ENCODE results near the gene SIN3B.
A peak's percentile ranks its signal among the peaks of the same experiment; 100 is the strongest.
"Not testable (repeated sequence)": the region's sequence is repeated elsewhere in the genome, so short reads cannot be mapped to it uniquely, and the experiment has no call there.

The SIN3B gene, protein sequence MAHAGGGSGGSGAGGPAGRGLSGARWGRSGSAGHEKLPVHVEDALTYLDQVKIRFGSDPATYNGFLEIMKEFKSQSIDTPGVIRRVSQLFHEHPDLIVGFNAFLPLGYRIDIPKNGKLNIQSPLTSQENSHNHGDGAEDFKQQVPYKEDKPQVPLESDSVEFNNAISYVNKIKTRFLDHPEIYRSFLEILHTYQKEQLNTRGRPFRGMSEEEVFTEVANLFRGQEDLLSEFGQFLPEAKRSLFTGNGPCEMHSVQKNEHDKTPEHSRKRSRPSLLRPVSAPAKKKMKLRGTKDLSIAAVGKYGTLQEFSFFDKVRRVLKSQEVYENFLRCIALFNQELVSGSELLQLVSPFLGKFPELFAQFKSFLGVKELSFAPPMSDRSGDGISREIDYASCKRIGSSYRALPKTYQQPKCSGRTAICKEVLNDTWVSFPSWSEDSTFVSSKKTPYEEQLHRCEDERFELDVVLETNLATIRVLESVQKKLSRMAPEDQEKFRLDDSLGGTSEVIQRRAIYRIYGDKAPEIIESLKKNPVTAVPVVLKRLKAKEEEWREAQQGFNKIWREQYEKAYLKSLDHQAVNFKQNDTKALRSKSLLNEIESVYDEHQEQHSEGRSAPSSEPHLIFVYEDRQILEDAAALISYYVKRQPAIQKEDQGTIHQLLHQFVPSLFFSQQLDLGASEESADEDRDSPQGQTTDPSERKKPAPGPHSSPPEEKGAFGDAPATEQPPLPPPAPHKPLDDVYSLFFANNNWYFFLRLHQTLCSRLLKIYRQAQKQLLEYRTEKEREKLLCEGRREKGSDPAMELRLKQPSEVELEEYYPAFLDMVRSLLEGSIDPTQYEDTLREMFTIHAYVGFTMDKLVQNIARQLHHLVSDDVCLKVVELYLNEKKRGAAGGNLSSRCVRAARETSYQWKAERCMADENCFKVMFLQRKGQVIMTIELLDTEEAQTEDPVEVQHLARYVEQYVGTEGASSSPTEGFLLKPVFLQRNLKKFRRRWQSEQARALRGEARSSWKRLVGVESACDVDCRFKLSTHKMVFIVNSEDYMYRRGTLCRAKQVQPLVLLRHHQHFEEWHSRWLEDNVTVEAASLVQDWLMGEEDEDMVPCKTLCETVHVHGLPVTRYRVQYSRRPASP

DNA sequence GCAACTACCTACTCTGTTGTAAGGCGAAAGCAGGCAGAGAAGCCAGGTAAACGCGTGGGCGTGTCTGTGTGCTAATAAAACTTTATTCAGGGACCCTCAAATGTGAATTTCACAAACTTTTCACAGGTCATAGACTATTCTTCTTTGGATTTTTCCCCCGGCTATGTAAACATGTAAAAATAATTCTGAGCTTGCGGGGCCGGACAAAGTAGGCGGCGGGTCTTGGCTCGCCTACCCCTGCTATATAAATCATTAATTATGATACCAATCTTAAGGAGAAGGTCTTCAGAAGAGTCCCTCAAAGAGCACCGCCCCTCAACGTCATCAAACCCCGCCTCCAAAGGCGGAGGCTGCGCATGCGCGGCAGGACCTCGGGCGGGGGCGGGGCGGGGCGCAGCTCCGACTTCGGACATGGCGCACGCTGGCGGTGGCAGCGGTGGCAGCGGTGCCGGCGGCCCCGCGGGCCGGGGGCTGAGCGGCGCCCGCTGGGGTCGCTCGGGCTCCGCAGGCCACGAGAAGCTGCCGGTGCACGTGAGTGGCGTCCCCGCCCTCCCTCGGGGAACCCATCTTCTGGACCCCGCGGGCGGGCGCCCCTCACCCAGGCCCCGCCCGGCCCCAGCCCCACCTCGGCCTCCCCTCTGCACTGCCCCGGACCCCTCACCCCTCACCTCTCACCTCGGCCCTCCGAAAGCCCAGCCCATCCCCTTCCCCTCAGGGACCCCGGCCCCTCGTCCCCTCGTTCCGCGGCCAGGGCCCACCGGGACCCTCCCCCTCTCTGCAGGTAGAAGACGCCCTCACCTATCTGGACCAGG lies at the start of gene SIN3B:
Gene SIN3B (plus strand): TSS at position 389 of the 812 bp plus-strand sequence. CDS start 23 bp downstream, at position 412.
- peak; percentile 94 for DNase-seq

DNA sequence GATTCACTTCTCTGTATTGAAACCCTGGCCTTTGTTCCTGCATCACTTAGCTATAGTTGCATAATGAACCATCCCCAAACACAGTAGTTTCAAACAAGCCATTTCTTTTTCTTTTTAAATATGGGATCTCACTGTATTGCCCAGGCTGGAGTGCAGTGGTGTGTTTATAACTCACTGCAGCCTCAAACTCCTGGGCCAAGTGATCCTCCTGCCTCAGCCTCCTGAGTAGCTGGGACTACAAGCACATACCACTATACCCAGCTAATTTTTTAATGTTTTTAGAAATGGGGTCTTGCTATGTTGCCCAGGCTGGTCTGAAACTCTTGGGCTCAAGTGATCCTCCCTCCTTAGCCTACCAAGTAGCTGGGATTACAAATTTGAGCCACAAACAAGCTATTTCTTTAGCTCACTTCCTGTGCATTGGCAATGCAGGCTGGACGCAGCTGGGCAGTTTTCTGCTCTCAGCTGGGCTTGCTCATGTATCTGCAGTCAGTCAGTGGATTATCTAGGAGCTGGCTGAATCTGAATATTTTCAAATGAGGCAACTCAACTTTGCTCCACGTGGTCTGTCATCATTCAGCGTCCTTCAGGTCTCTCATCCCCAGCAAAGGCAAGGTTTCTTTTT lies 49.5 kb upstream of the SIN3B start:
- no peak for DNase-seq

DNA sequence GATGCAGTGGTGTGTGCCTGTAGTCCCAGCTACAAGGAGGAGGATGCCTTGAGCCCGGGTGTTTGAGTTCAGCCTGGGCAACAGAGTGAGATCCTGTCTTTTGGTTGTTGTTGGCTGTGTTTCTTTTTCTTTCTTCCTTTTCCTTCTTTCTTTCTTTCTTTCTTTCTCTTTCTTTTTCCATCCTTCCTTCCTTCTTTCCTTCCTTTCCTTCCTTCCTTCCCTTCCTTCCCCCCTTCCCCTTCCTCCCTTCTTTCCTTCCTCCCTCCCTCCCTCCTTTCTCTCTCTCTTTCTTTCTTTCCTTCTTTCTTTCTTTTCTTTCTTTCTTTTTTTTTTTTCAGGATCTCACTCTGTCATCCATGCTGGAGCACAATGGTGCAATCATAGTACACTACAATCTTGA lies 46.5 kb upstream of the SIN3B start:
- no peak for DNase-seq

DNA sequence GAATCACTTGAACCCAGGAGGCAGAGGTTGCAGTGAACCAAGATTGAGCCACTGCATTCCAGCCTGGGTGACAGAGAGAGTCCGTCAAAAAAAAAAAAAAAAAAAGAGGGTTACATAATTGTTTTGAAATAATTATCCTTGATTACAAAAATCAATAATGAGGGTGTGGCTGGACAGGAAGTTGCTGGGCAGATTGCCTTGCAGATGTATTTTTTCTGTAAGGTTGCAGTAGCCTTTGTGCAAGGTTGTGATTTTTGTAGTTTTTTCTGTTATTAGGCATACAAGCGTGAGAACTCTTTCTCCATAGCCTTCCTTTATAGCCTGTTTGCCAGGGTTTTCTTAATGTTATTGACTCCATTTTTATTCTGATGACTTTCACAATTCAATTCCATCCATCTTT lies 40.7 kb upstream of the SIN3B start:
- no peak for DNase-seq

DNA sequence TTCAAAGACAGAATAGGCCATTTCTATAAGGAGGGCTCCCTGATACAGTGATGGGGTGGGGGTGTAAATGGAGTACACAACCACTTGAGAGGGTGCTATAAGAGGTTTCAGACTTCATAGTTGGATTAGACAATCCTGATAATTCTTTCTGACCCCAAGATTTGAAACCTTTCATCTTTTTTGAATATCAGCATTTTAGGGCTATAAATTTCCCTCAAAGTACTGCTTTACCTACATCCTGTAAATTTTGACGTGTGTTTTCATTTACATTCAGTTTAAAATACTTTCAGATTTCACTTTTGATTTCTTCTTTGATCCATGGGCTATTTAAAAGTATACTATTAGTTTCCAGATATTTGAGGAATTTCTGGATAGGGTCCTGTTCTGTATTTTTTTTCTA lies 40.0 kb upstream of the SIN3B start:
- DNase-seq: no peak

DNA sequence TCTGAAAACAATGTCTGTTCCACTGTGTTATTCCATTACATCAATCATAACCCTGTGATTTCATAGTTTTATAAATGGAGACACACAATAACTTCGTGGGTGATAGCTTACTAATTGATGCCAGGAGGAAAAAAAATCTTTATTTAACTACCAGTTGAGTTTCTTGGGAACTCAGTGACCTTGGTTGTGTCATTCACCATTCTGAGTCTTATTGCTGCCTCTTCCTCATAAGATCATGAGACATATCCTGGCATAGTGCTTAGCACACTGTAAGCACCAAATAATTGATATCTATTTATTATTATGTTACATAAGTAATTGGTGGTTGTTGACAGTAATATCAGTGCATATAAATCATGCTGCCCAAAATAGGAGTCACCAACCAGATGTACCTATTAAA lies 39.1 kb upstream of the SIN3B start:
- no peak for DNase-seq

DNA sequence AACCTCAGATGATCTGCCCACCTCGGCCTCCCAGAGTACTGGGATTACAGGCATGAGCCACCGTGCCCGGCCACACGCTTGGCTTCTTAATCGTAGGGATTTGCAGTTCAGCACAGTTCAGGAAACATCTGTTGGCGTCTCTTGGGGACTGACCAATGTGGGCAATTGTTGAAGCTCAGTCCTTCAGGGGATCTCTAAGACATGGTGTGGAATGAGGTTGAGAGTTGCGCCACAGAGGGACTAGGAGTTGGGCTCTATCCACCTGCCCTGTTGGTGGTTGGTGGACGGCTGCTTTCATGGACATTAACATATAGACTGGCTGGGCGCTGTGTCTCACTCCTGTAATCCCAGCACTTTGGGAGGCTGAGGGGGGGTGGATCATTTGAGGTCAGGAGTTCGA lies 37.3 kb upstream of the SIN3B start:
- DNase-seq: no peak

DNA sequence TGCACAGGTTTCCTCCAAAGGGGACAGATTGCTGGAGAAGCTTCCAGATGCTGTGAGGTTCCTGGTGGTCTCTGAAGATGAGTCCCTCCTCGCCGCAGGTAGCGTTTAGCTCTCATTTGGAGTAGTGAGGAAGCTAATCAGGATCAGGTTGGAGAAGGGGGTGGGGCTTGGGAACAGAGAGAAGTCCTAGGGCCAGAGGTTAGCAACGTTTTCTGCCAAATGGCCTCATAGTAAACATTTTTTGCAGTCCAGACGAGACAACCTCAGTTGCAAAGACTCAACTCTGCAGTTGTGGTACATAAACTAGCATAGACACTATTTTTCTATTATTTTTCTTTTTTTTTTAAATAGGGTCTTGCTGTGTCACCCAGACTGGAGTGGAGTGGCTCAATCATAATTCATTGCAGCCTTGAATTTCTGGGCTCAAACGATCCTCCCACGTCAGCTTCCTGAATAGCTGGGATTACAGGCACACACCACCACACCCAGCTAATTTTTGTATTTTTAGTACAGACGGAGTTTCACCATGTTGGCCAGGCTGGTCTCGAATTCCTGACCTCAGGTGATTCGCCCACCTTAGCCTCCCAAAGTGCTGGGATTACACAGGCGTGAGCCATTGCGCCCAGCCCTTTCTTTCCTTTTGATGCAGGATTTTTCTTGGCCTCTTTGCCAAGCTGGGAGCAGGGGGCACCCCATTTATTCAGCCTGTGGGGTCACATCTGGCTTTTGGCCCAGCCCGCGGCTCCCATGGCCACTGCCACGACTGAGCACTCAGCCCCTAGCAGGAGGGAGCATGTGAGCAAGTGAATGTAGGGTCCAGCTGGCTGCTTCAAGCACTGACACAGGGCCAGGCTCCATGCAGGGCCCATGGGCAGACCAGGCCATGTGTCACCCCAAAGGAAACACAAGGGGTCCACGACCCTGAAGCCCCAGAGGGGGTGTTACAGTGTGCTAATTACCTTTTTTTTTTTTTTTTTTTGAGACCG lies 34.4 kb upstream of the SIN3B start:
- no peak for DNase-seq

DNA sequence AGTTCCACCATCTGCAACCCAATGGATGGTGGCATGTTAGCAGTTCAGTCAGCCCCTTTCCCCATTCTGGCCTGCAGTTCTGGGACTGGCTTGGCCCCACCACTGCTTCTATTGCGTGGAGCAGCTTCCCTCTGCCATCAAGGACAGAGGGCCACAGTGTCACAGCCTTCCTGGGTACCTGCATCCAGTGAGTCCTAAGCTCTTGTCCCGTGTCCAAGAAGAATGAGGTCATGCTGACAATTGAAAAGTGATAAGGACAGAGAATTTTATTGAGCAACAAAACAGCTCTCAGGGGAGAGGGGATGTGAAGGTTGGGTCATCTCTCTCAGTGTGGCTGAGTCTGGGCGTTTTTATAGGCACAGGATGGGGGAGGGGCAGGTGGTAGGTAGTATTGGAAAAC lies 33.5 kb upstream of the SIN3B start:
- DNase-seq: no peak

DNA sequence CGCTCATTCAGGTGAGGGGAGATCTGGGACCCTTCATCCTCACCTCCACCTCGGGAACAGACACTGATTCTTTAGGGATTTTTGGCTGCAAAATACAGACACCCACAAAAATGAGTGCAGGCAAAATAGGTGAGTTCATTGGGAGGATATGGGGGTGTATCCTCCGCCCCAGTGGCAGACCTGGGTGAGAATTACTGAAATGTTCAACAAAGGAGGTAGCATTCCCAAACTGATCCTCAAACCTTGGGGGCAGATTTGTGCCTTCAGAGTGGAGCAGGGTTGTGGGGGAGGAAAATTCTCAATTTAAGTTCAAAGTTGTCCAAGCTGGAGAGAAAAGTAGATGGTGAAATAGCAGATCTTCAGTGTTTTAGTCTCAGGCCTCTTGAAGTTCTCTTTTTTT lies 31.3 kb upstream of the SIN3B start:
- no peak for DNase-seq

DNA sequence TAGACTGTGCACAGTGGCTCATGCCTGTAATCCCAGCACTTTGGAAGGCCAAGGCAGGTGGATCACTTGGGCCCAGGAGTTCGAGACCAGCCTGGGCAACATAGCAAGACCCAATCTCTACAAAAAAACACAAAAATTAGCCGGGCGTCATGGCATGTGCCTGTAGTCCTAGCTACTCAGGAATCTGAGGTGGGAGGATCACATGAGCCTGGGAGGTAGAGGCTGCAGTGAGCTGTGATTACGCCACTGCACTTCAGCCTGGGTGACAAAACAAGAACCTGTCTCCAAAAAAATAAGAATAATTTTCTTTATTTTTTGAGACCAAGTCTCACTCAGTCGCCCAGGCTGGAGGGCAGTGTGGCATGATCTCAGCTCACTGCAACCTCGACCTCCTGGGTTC lies 30.9 kb upstream of the SIN3B start:
- DNase-seq: not testable (repeated sequence)

DNA sequence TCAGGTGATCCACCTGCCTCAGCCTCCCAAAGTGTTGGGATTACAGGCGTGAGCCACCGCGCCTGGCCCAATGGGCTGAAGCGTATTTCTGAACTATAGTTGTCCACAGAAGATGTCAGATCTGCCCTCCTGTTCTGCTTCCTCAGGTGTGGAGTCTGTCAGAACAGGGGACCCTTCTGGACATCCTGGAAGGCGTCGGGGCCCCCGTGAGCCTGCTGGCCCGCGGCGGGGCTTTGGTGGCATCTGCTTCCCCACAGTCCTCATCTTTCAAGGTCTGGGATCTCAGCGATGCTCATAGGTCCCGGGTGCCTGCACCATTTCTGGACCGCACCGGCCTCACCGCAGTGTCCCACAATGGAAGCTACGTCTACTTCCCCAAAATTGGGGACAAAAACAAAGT lies 29.5 kb upstream of the SIN3B start:
- no peak for DNase-seq

DNA sequence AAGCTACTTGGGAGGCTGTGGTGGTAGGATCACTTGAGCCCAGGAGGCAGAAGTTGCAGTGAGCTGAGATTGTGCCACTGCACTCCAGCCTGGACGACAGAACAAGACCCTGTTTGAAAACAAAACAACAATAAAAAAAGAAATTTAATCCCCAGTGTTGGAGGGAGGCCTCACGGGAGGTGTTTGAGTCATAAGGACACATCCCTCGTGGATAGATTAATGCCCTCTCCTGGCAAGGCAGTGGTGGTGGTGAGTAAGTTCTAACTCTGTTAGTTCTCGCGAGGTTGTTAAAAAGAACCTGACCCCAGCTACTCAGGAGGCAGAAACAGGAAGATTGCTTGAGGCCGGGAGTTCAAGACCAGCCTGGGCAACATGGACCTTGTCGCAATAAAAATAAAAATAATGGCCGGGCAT lies 27.6 kb upstream of the SIN3B start:
- no peak for DNase-seq

DNA sequence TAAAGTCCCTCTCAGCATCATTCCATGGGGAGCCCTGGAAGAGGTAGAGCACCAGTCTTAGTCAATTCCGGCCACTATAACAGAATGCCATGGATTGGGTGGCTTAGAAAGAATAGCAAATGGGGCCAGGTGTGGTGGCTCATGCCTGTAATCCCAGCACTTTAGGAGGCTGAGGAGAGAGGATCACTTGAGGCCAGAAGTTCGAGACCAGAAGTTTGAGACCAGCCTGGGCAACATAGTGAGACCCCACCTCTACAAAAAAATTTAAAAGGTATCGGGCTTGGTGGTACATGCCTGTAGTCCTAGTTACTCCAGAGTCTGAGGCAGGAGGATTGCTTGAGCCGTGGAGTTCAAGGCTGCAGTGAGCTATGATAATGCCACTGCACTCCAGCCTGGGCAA lies 25.0 kb upstream of the SIN3B start:
- DNase-seq: no peak

DNA sequence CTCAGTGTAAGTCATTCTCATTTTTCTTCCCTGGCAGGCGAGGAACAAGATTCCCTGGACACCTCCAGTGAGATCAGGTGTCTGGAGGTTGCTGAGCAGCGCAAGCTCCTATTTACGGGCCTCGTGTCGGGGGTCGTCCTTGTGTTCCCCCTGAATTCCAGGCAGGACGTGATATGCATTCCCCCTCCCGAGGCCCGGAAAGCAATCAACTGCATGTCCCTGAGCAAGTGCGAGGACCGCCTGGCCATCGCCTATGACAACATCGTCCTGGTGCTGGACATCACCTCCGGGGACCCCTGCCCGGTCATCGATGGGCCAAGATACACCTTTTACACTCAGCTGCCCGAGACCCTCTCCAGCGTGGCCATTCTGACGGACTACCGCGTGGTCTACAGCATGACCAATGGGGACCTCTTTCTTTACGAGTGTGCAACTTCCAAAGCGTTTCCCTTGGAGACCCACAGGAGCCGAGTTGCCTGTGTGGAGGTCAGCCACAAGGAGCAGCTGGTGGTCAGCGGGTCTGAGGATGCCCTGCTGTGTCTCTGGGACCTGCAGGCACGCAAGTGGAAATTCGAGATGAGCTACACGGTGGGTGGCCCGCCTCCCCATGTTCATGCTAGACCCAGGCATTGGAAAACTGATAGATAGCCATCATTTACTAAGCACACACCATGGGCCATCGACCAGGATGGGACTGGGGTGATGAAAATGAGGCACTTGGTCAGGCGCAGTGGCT lies 21.5 kb upstream of the SIN3B start:
- no peak for DNase-seq

DNA sequence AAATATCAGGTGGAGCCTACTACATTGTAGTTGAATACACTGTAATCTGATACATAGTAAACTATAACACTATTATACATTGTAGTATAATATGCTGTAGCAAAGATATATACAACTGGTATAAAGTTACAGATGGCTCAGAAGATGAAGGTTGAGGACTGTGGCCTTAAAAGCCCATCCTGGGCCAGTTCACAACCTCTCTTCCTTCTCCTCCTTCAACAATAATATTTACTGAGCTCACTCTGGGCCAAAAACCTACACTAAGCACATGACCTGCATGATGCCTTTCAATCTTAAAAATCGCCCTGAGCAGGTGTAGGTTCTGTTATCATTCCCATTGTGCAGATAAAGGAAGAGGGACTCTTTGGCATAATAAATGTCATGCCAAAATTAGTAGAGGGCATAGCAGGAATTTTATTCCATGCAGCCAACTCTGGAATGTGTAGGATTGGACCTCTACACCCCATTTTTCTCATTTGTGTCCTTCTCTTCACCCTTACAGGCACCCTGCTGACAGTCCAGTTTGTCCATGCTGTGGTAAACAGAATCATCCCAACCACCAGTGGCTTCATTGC lies 14.6 kb upstream of the SIN3B start:
- no peak for DNase-seq

DNA sequence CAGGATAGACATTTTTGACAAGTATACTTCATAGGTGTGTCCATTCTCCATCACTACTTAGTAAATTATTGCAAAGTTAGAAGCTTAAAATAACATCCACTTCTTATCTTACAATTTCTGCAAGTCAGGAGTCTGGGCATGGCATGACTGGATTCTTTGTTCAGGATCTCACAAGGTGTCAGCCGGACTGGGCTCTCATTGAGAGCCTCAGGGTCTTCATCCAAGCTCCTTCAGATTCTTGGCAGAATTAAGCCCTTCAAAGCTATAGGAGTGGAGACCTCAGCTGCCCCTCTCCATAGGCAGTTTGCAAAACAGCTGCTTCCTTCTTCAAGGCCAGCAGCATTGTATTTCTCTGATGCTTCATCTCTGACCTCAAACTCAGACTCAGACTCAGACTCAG lies 9.1 kb upstream of the SIN3B start:
- no peak for DNase-seq

DNA sequence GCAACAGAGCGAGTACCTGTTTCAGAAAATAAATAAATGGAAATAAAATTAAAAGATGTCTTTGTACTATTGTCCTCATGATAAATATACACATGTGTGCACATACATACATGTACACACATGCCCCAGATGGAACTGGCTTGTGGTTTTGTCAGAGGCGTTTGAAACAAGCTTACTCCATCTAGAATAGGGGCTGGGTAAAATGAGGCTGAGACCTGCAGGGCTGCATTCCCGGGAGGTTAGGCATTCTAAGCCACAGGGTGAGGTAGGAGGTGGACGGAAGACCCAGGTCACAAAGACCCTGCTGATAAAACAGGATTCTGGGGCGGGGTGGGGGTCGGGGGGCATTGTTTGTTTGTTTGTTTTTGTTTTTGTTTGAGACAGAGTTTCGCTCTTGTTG lies 8.1 kb upstream of the SIN3B start:
- no peak for DNase-seq

DNA sequence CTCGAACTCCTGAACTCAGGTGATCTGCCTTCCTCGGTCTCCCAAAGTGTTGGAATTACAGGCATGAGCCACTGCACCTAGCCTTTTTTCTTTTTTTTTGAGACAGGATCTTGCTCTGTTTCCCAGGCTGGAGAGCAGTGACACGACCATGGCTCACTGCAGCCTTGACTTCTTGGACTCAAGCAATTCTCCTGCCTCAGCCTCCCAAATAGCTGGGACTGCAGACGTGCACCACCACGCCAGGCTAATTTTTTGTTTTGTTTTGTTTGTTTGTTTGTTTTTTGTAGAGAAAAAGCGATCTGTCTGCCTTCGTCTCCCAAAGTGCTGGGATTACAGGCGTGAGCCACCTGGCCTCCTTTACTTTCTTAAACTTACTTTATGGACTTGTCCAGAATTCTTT lies 6.5 kb upstream of the SIN3B start:
- no peak for DNase-seq

Data from hematopoietic multipotent progenitor cell treated with erythropoietin and hydrocortisone succinate and interleukin-3 and kit ligand, for 6 days (in vitro differentiated cells).